H1 (cell line): ENCODE results near the gene TBC1D22A. TPM values are rescaled to one million over a fixed set of nuclear protein-coding genes. Genes with fewer than 3 reads are reported as not detected.

Source experiments
- CTCF ChIA-PET: fragments of 300-600 bp; sonication (Branson Sonifier 250); formaldehyde crosslinking; loops from one replicate; lab custom pipeline; 2021; ENCODE audit not compliant: partially characterized antibody; lab: Charles Lee
- POLR2A ChIA-PET: fragments of 300-600 bp; sonication (Branson Sonifier 250); formaldehyde crosslinking; loops from one replicate; lab custom pipeline; 2021; ENCODE audit warnings: inconsistent platforms; ENCODE audit not compliant: partially characterized antibody; lab: Charles Lee
- DNase-seq, 2 experiments: peaks; one replicate each; pipeline versions ENCODE4 v3.0.0 to v3.0.0-alpha.2; 2010 to 2022; ENCODE audit warnings: low spot score in 2 of 2, low read depth in 1 of 2, mixed read lengths in 1 of 2
- FAIRE-seq: peaks from 2 replicates; lab custom pipeline; 2011; peaks lifted over from hg19 to GRCh38; lab: Jason Lieb, UNC
- H2AFZ ChIP-seq: 2 replicates; pipeline ENCODE4 v1.8.1; 2012; ENCODE audit warnings: low read length, inconsistent platforms
- H2AK5ac ChIP-seq: 2 replicates; pipeline ENCODE4 v1.6.1; 2013; ENCODE audit warnings: low read depth, low read length
- H2BK120ac ChIP-seq: replicated peaks from 2 replicates; pipeline ENCODE3; 2013; ENCODE audit warnings: low read depth, low read length, inconsistent platforms
- H2BK12ac ChIP-seq: 2 replicates; pipeline ENCODE4 v1.6.1; 2013; ENCODE audit warnings: low read depth, low read length
- H2BK15ac ChIP-seq: 2 replicates; pipeline ENCODE4 v1.6.1; 2013; ENCODE audit warnings: low read length
- H2BK20ac ChIP-seq: 2 replicates; pipeline ENCODE4 v1.6.1; 2013; ENCODE audit warnings: low read length
- H2BK5ac ChIP-seq: 2 replicates; pipeline ENCODE4 v1.6.1; 2013; ENCODE audit warnings: low read depth, low read length
- H3K14ac ChIP-seq: 2 replicates; pipeline ENCODE4 v1.6.1; 2013; ENCODE audit warnings: inconsistent platforms; ENCODE audit not compliant: insufficient read length
- H3K18ac ChIP-seq: 2 replicates; pipeline ENCODE4 v1.6.1; 2013; ENCODE audit warnings: low read length; ENCODE audit errors: extremely low read depth
- H3K23ac ChIP-seq: 2 replicates; pipeline ENCODE4 v1.6.1; 2013; ENCODE audit warnings: inconsistent platforms; ENCODE audit not compliant: insufficient read length
- H3K23me2 ChIP-seq: 2 replicates; pipeline ENCODE4 v1.6.1; 2013; ENCODE audit warnings: low read depth, low read length
- H3K27ac ChIP-seq: 2 replicates; pipeline ENCODE4 v1.6.1; 2011; ENCODE audit warnings: low read depth, low read length, inconsistent platforms
- H3K27me3 ChIP-seq, 4 experiments: replicated peaks in 1 of 4; 1 replicate in 1 of 4; 2 replicates in 3 of 4; pipeline versions ENCODE4 v1.6.1 to v1.8.1; 2011 to 2013; ENCODE audit warnings: low read length in 3 of 4, mild to moderate bottlenecking in 3 of 4, inconsistent platforms in 2 of 4, mixed read lengths in 2 of 4, moderate library complexity in 1 of 4; ENCODE audit not compliant: control insufficient read depth in 3 of 4, insufficient read depth in 3 of 4; ENCODE audit errors: extremely low read depth in 1 of 4
- H3K36me3 ChIP-seq, 4 experiments: 2 replicates each; pipeline versions ENCODE4 v1.6.1 to v1.8.1; 2011 to 2013; ENCODE audit warnings: mild to moderate bottlenecking in 4 of 4, low read length in 3 of 4, moderate library complexity in 2 of 4, control low read depth in 1 of 4, inconsistent platforms in 1 of 4; ENCODE audit not compliant: insufficient read depth in 4 of 4, control insufficient read depth in 2 of 4
- H3K4ac ChIP-seq: replicated peaks from 2 replicates; pipeline ENCODE3; 2013; ENCODE audit warnings: low read length, low read depth, mixed read lengths, inconsistent platforms; ENCODE audit not compliant: insufficient read length
- H3K4me1 ChIP-seq, 4 experiments: replicated peaks in 1 of 4; 1 replicate in 1 of 4; 2 replicates in 3 of 4; pipeline versions ENCODE4 v1.6.1 to v1.8.1; 2011 to 2013; ENCODE audit warnings: low read length in 3 of 4, inconsistent platforms in 2 of 4, mixed read lengths in 1 of 4; ENCODE audit not compliant: insufficient read depth in 4 of 4, control insufficient read depth in 3 of 4
- H3K4me2 ChIP-seq, 2 experiments: 2 replicates each; pipeline versions ENCODE4 v1.6.1 to v1.8.1; 2011 to 2013; ENCODE audit warnings: low read depth in 2 of 2, low read length in 2 of 2, control low read depth in 1 of 2, inconsistent platforms in 1 of 2, mild to moderate bottlenecking in 1 of 2; ENCODE audit not compliant: insufficient read depth in 1 of 2
- H3K4me3 ChIP-seq, 4 experiments: fragments of 200-600, 300-600 bp in 1 of 4; sonication (generic), shearing (Covaris generic), sonication (Bioruptor Twin) in 1 of 4; 2 replicates each; pipeline versions ENCODE4 v1.5.1 to v1.8.1; 2011 to 2016; ENCODE audit warnings: low read length in 4 of 4, low read depth in 3 of 4, control low read depth in 2 of 4, inconsistent platforms in 2 of 4, mild to moderate bottlenecking in 2 of 4, mixed read lengths in 1 of 4, moderate library complexity in 1 of 4; ENCODE audit not compliant: insufficient read depth in 2 of 4; ENCODE audit errors: extremely low read depth in 1 of 4
- H3K56ac ChIP-seq: replicated peaks from 2 replicates; pipeline ENCODE3; 2013; ENCODE audit warnings: low read depth, mild to moderate bottlenecking, mixed read lengths, low read length, inconsistent platforms; ENCODE audit not compliant: insufficient read length
- H3K79me1 ChIP-seq: 2 replicates; pipeline ENCODE4 v1.6.1; 2013; ENCODE audit warnings: low read depth, low read length, control low read depth
- H3K79me2 ChIP-seq, 2 experiments: 2 replicates each; pipeline versions ENCODE4 v1.6.1 to v1.8.1; 2012 to 2013; ENCODE audit warnings: low read length in 2 of 2, mild to moderate bottlenecking in 2 of 2, inconsistent platforms in 1 of 2; ENCODE audit not compliant: insufficient read depth in 2 of 2, control insufficient read depth in 1 of 2
- H3K9ac ChIP-seq, 4 experiments: replicated peaks in 1 of 4; 1 replicate in 1 of 4; 2 replicates in 3 of 4; pipeline versions ENCODE4 v1.6.1 to v1.8.1; 2011 to 2013; ENCODE audit warnings: low read depth in 3 of 4, low read length in 3 of 4, control low read depth in 2 of 4, mild to moderate bottlenecking in 2 of 4, moderate library complexity in 2 of 4, inconsistent platforms in 1 of 4; ENCODE audit errors: extremely low read depth in 1 of 4
- H3K9me3 ChIP-seq, 2 experiments: 2 replicates each; pipeline versions ENCODE4 v1.6.1 to v1.8.1; 2012 to 2013; ENCODE audit warnings: mild to moderate bottlenecking in 2 of 2, moderate library complexity in 2 of 2, control low read depth in 1 of 2, inconsistent platforms in 1 of 2, low read depth in 1 of 2, low read length in 1 of 2, mixed read lengths in 1 of 2; ENCODE audit not compliant: insufficient read depth in 2 of 2
- H4K20me1 ChIP-seq, 2 experiments: replicated peaks in 1 of 2; 2 replicates each; pipeline versions ENCODE3 to v1.8.1; 2011 to 2013; ENCODE audit warnings: inconsistent platforms in 2 of 2, low read length in 2 of 2, mild to moderate bottlenecking in 1 of 2; ENCODE audit not compliant: insufficient read depth in 2 of 2, control insufficient read depth in 1 of 2
- H4K5ac ChIP-seq: 2 replicates; pipeline ENCODE4 v1.6.1; 2013; ENCODE audit warnings: low read length, low read depth, mixed read lengths, inconsistent platforms; ENCODE audit not compliant: insufficient read length
- H4K8ac ChIP-seq: 2 replicates; pipeline ENCODE4 v1.8.0; 2013; ENCODE audit warnings: mild to moderate bottlenecking, moderate library complexity, low read length, inconsistent platforms; ENCODE audit not compliant: insufficient read depth; ENCODE audit errors: extremely low read depth
- H4K91ac ChIP-seq: replicated peaks from 2 replicates; pipeline ENCODE3; 2013; ENCODE audit warnings: low read length, mixed read lengths, inconsistent platforms; ENCODE audit not compliant: insufficient read length
- GABPA ChIP-seq: IDR thresholded peaks from 2 replicates; pipeline ENCODE4 v1.6.1; 2011; ENCODE audit warnings: mild to moderate bottlenecking, low read length, moderate library complexity, borderline replicate concordance; ENCODE audit not compliant: insufficient read depth
- WGBS, 2 experiments: shearing (Covaris generic) in 1 of 2; methylation state at CpG; one replicate each; pipeline versions ENCODE4 v1.1.6 to v1.1.7; 2013 to 2015; ENCODE audit warnings: low lambda C conversion rate in 2 of 2, mixed read lengths in 2 of 2, inconsistent platforms in 1 of 2, low coverage in 1 of 2, missing lambda C conversion rate in 1 of 2; ENCODE audit not compliant: insufficient replicate concordance in 2 of 2, insufficient coverage in 1 of 2, insufficient read length in 1 of 2; ENCODE audit errors: extremely low coverage in 1 of 2, missing lambda C conversion rate in 1 of 2; 5-methylcytosine and 5-hydroxymethylcytosine counted together
- polyA plus RNA-seq, 7 experiments: library from polyadenylated mRNA; depleted of rRNA in 3 of 7; stranded (reverse) in 5 of 7; unstranded in 2 of 7; fragments of >200 nt in 5 of 7; fragments of 200-250 nt in 2 of 7; gene quantifications; 1 replicate in 5 of 7; 2 replicates in 1 of 7; 4 replicates in 1 of 7; pipeline versions ENCODE4 v1.2.1 to v1.2.3, GENCODE V29; 2011 to 2013; ENCODE audit warnings: missing spikeins in 2 of 7, mixed read lengths in 2 of 7
- total RNA-seq: library from RNA; stranded (reverse); fragmentation: NEBNext Ultra II Directional; extraction: Animal tissue kit (Norgen Biotek cat#: 25700); gene quantifications from 2 replicates; pipeline ENCODE4 v1.2.1, GENCODE V29; 2021

The TBC1D22A gene
- total and polyA plus RNA-seq, 2 of the 8 experiments (the other 6 are each of a cell fraction or from before 2014, with no cell fraction given) = 11.9 to 18.4 TPM

DNA sequence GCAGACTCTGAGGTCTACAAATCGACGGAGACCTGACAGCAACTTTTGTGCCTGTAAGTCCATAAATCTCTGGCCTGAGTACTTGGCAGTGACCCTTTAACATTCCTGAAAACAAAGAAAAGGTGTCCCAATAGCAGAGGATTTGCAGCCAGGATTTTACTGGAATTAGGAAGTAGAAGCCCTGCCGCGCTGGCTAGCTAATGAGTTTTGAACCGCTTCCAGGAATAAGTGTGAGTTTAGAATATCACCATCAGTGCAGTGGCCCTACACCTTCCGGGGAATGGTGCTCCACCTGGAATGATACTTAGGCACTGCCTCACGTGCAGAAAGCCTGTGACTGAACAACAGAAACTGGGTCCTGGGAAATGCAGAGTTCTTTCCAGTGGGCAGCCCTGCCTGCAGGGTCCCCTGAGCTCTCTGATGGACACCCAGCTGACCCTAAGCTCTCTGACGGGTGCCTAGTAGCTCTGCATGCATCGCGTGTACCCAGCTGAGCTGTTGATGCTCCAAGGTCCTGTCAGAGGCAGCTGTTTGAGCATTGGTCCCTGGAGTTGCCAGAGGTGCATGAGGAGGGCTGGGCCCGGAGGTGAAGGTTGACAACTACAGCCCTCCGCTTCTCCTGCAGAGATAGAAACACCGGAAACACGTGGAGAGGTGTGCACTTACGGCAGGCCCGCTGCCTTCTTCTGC lies 380.9 kb downstream of the TBC1D22A start:
- no peaks in the 10 kb centered on the region; a peak in 1 of 7 replicates for H3K4me1 ChIP-seq
- no peak overlapping the region for H2BK5ac ChIP-seq
- no peak overlapping the region for H3K4me2 ChIP-seq
- TF ChIP-seq GABPA = no peak
- H4K5ac ChIP-seq = no peak overlapping the region
- ChIA-PET CTCF (interaction anchor here (1.5 kb wide), 1 partner anchor 11 kb away, joined by 4 read pairs; no protein-coding TSS in a partner anchor), POLR2A (no interaction called here)
- no peak overlapping the region for H2BK12ac ChIP-seq
- H3K79me2 ChIP-seq = no peaks in the 10 kb centered on the region
- no peaks in the 10 kb centered on the region for H3K79me1 ChIP-seq
- H4K8ac ChIP-seq = no peak overlapping the region
- H2BK20ac ChIP-seq = no peak overlapping the region
- no peak overlapping the region for H3K56ac ChIP-seq
- H2BK15ac ChIP-seq = no peak overlapping the region
- H2AK5ac ChIP-seq = no peak overlapping the region
- no peak overlapping the region for H3K4me3 ChIP-seq
- no peaks in the 10 kb centered on the region for H3K27me3 ChIP-seq
- no peak overlapping the region for H3K27ac ChIP-seq
- H2AFZ ChIP-seq = no peak overlapping the region
- H3K23ac ChIP-seq = no peak overlapping the region
- peaks cover 0 to 3% of the 10 kb centered on the region in 2 experiments for H4K20me1 ChIP-seq
- DNase-seq (no peak), FAIRE-seq (no peak)
- no peak overlapping the region for H3K18ac ChIP-seq
- no peaks in the 10 kb centered on the region for H3K9me3 ChIP-seq
- H3K9ac ChIP-seq = no peak overlapping the region
- no peak overlapping the region for H3K14ac ChIP-seq
- 90% methylated on average over 16 of the region's 16 CpGs; no CpG with 5 or more reads in 1 of the 2 experiments for WGBS, 2 experiments
- H3K23me2 ChIP-seq = peaks cover 6% of the 10 kb centered on the region; the same call in 1 of the 2 replicates
- no peak overlapping the region for H2BK120ac ChIP-seq
- H4K91ac ChIP-seq = no peak overlapping the region
- H3K36me3 ChIP-seq = no peaks in the 10 kb centered on the region
- no peak overlapping the region for H3K4ac ChIP-seq
